Heart left ventricle (tissue), 16 donors: ENCODE data around the gene STK11. TPM values are rescaled to one million over a fixed set of nuclear protein-coding genes. Genes with fewer than 3 reads are reported as not detected.

Source experiments
- ATAC-seq, 4 donors: fragments of 200-7000 bp; cut with Tn5 transposase; one replicate each; pipeline ENCODE4 v1.9.1; 2020 to 2022; ENCODE audit warnings: moderate library complexity in 4 of 4, mild to moderate bottlenecking in 3 of 4, moderate number of reproducible peaks in 1 of 4
- DNase-seq, 5 donors: peaks; one replicate each; pipeline ENCODE4 v3.0.0-alpha.2; 2020
- H3K27ac ChIP-seq, 12 donors: fragments of 200-600 bp; sonication (generic) in 4 of 12; one replicate each; pipeline versions ENCODE4 v1.5.0 to v1.8.0; 2016 to 2022; ENCODE audit warnings: mild to moderate bottlenecking in 2 of 12
- H3K27me3 ChIP-seq, 9 donors: fragments of 200-600 bp; sonication (generic) in 2 of 9; one replicate each; pipeline versions ENCODE4 v1.5.1 to v1.8.0; 2016 to 2022; ENCODE audit warnings: mild to moderate bottlenecking in 3 of 9
- H3K36me3 ChIP-seq, 9 donors: fragments of 200-600 bp; sonication (generic) in 2 of 9; one replicate each; pipeline versions ENCODE4 v1.5.0 to v1.8.0; 2018 to 2022; ENCODE audit warnings: mild to moderate bottlenecking in 2 of 9
- H3K4me1 ChIP-seq, 12 donors: fragments of 200-600 bp; sonication (generic) in 4 of 12; one replicate each; pipeline versions ENCODE4 v1.5.0 to v1.8.0; 2016 to 2022; ENCODE audit warnings: mild to moderate bottlenecking in 3 of 12
- H3K4me3 ChIP-seq, 12 donors: fragments of 200-600 bp; sonication (generic) in 4 of 12; one replicate each; pipeline versions ENCODE4 v1.5.0 to v1.8.0; 2017 to 2022; ENCODE audit warnings: mild to moderate bottlenecking in 9 of 12, moderate library complexity in 4 of 12
- H3K9me3 ChIP-seq, 12 donors: fragments of 200-600 bp; sonication (generic) in 4 of 12; one replicate each; pipeline versions ENCODE4 v1.5.0 to v1.8.0; 2016 to 2022; ENCODE audit warnings: mild to moderate bottlenecking in 1 of 12
- POLR2A ChIP-seq, 2 donors: fragments of 450-650 bp; IDR thresholded peaks; one replicate each; pipeline ENCODE4 v1.6.1; 2017; ENCODE audit warnings: antibody characterized with exemption in 2 of 2, mild to moderate bottlenecking in 2 of 2, moderate library complexity in 2 of 2
- WGBS, 4 donors: extraction: QIAGEN DNeasy Blood & Tissue Kit in 2 of 4; methylation state at CpG; one replicate each; pipeline versions ENCODE4 v1.1.5 to v1.1.7; 2013 to 2018; 5-methylcytosine and 5-hydroxymethylcytosine counted together
- intact Hi-C, 10 donors: fragments of 100-400 bp; cut with DNase I; formaldehyde crosslinking; loops; one replicate each; pipeline versions ENCODE4 v1.11.1 to v1.14.2; 2022
- polyA plus RNA-seq, 2 donors: library from polyadenylated mRNA; stranded (reverse); fragments of 200-250 nt; gene quantifications; one replicate each; pipeline ENCODE4 v1.2.3, GENCODE V29; 2013
- total RNA-seq, 9 donors: library from RNA; depleted of rRNA in 2 of 9; stranded (reverse); fragments of >200 nt in 2 of 9; fragmentation: NEBNext Ultra II Directional in 3 of 9; extraction: Animal tissue kit (Norgen Biotek cat#: 25700) in 3 of 9; gene quantifications; one replicate each; pipeline versions ENCODE4 v1.1.0 to v1.2.4, GENCODE V29; 2016 to 2023
- TF ChIP-seq, protein P1 (sequence below), 12 donors: fragments of 200-600 bp; sonication (generic) in 4 of 12; IDR thresholded peaks; one replicate each; pipeline versions ENCODE4 v1.5.0 to v1.8.0; 2018 to 2022; ENCODE audit warnings: antibody characterized with exemption in 12 of 12, mild to moderate bottlenecking in 5 of 12
- donor health status: ischemic (EF 13 %, LVEDD 7.1; RV severe dilation, severe dysfunction).
- donor health status: healthy with polysubstance abuse.
- donor health status: DM: no; HTN: yes; CAD: no.
- donor health status: DM: no; HTN: no; CAD: no.
- donor health status: ischemic (EF 25% LVEDD 6.9; RV normal size, moderate dysfunction).
- donor health status: ischemic (EF 25% LVEDD 5.7; RV mildly dilated, moderate dysfunction).
- donor health status: healthy.
- donor health status: DM: yes; HTN: yes; CAD: no.
- donor health status: ischemic (EF 35%, LVEDD 5.7; RV mildly dilated, moderate dysfunction).
- donor health status: nonischemic (EF 11% LVEDD 7.7; RV severe dilation, severe dysfunction).
- donor health status: DM: yes; HTN: yes; CAD: no.
- donor health status: PGD.
- donor health status: ischemic (EF 29% LVEDD 5.4; RV normal size, mild dysfunction).
- donor health status: nonischemic (EF 23%, LVEDD 6.1; RV moderate dilation, normal function).

STK11 gene
- total and polyA plus RNA-seq, 11 donors: 44.7 to 92.0 (median 50.7) TPM

- whole genome bisulfite sequencing, 4 donors: 10 to 42% (median 15%) methylated on average over 11 to 43 of the region's 43 CpGs
- intact Hi-C loops: loop anchor here in 7 of 10 donors (5.0 to 10.0 kb wide), 10 partner anchors 79 to 779 kb away; partner anchors contain the start of genes GAMT (in 3 of the 7), DAZAP1 (in 2 of the 7), NDUFS7 (in 2 of the 7) and ADAMTSL5 (in 1 of the 7)
- Histone ChIP-seq H3K4me3 (peak overlapping the region; percentile 48 to 98 (median 73)), H3K27ac (peak overlapping the region; percentile 86 to 100 (median 98)), H3K4me1 (peaks cover 4 to 63% (median 52%) of the 10 kb centered on the region in 12 donors), H3K27me3 (no peaks in the 10 kb centered on the region), H3K36me3 (peaks cover 2 to 73% (median 53%) of the 10 kb centered on the region in 9 donors), H3K9me3 (no peaks in the 10 kb centered on the region)
- TF ChIP-seq, protein P1, sequence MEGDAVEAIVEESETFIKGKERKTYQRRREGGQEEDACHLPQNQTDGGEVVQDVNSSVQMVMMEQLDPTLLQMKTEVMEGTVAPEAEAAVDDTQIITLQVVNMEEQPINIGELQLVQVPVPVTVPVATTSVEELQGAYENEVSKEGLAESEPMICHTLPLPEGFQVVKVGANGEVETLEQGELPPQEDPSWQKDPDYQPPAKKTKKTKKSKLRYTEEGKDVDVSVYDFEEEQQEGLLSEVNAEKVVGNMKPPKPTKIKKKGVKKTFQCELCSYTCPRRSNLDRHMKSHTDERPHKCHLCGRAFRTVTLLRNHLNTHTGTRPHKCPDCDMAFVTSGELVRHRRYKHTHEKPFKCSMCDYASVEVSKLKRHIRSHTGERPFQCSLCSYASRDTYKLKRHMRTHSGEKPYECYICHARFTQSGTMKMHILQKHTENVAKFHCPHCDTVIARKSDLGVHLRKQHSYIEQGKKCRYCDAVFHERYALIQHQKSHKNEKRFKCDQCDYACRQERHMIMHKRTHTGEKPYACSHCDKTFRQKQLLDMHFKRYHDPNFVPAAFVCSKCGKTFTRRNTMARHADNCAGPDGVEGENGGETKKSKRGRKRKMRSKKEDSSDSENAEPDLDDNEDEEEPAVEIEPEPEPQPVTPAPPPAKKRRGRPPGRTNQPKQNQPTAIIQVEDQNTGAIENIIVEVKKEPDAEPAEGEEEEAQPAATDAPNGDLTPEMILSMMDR (IDR thresholded peaks at IDR 0.05): no peak
- no peak for TF ChIP-seq POLR2A (IDR thresholded peaks at IDR 0.05)
- peak in 1 of 5 donors; percentile 69 for DNase-seq
- peak in 3 of 4 donors; percentile 0 to 73 (median 1) for ATAC-seq
Measured at GRCh38 chr19:1275976-1276627, 70.5 kb downstream of the STK11 start.

DNA sequence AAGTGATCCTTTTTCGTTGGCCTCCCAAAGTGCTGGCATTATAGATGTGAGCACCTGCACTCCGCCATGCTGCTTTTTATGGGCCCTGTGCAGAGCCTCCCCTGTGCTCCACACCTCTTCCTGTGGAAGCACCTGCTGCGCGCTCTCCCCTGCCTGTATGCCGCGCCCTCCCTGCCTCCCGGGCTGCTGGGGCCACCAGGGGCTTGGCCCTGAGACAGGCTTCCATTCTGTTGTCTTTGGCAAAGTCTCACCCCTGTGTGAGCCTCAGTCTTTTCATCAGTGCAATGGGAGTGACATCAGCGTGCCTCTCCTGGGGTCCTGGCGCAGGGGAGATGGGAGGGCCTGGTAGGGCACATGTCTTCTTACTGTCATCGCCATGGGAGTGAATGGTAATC, 71.0 kb downstream of the STK11 start:
- intact Hi-C loops: loop anchor here in 7 of 10 donors (5.0 to 10.0 kb wide), 10 partner anchors 78 to 778 kb away; partner anchors contain the start of genes GAMT (in 3 of the 7), DAZAP1 (in 2 of the 7), NDUFS7 (in 2 of the 7) and ADAMTSL5 (in 1 of the 7)
- Histone ChIP-seq H3K4me3 (peak overlapping the region in 10 of 12 donors; percentile 58 to 98 (median 78)), H3K4me1 (peaks cover 4 to 57% (median 47%) of the 10 kb centered on the region in 12 donors), H3K27ac (peak overlapping the region in 8 of 12 donors; percentile 86 to 100 (median 98)), H3K9me3 (no peaks in the 10 kb centered on the region), H3K27me3 (no peaks in the 10 kb centered on the region), H3K36me3 (peaks cover 2 to 68% (median 48%) of the 10 kb centered on the region in 9 donors)
- 69 to 79% (median 75%) methylated on average over 10 of the region's 10 CpGs for WGBS, 4 donors
- ATAC-seq (no peak), DNase-seq (no peak)
- TF ChIP-seq POLR2A (IDR thresholded peaks at IDR 0.05): no peak
- TF ChIP-seq, protein P1 (IDR thresholded peaks at IDR 0.05): no peak

DNA sequence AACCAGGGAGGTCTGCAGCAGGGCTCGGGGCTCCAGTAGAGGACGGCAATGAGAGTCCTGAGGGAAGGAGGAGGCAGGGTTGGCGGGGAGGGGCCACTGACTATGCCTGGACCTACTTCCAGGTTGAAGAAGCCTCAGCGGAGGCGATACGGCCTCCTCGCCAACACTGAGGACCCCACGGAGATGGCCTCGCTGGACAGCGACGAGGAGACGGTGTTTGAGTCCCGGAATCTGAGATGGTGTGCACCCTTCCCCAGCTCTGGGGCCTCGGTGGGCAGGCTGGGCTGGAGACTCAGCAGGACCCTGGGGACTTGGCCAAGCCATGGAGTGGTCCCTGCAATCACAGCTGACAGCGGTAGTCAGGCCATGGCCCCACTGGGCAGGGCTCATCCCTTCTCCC, 71.5 kb downstream of the STK11 start:
- intact Hi-C loops: loop anchor here in 7 of 10 donors (5.0 to 10.0 kb wide), 10 partner anchors 78 to 778 kb away; partner anchors contain the start of genes GAMT (in 3 of the 7), DAZAP1 (in 2 of the 7), NDUFS7 (in 2 of the 7) and ADAMTSL5 (in 1 of the 7)
- WGBS, 4 donors: 92 to 94% (median 93%) methylated on average over 15 of the region's 15 CpGs
- DNase-seq (no peak), ATAC-seq (no peak)
- Histone ChIP-seq H3K9me3 (no peaks in the 10 kb centered on the region), H3K27ac (no peak overlapping the region), H3K4me3 (peak overlapping the region in 1 of 12 donors; percentile 79), H3K27me3 (no peaks in the 10 kb centered on the region), H3K36me3 (peaks cover 2 to 63% (median 43%) of the 10 kb centered on the region in 9 donors), H3K4me1 (peaks cover 4 to 53% (median 43%) of the 10 kb centered on the region in 12 donors)
- TF ChIP-seq, protein P1 (IDR thresholded peaks at IDR 0.05): no peak
- TF ChIP-seq POLR2A (IDR thresholded peaks at IDR 0.05): no peak

Other genes starting within 250 kb of the STK11 start
- 10 to 100 TPM; 15.6 to 36.3 (median 19.2) TPM for gene WDR18, start 221.4 kb upstream of the STK11 start, total RNA-seq
- 10 to 100 TPM; 31.9 to 34.5 TPM for gene WDR18, start 221.4 kb upstream of the STK11 start, polyA plus RNA-seq
- gene GRIN3B, start 205.4 kb upstream of the STK11 start, total RNA-seq: under 1 TPM in 2 of 9 donors, not detected in 7; 0.09 to 0.51 TPM
- under 1 TPM in 1 of 2 donors, not detected in 1; 0.01 TPM for gene GRIN3B, start 205.4 kb upstream of the STK11 start, polyA plus RNA-seq
- 100 to 1,000 TPM in 7 of 9 donors, 10 to 100 TPM in 2; 95.1 to 189 (median 112) TPM for gene TMEM259, start 184.7 kb upstream of the STK11 start, total RNA-seq
- 100 to 1,000 TPM; 131 to 148 TPM for gene TMEM259, start 184.7 kb upstream of the STK11 start, polyA plus RNA-seq
- not detected for gene RNU6-2, start 184.3 kb upstream of the STK11 start, total RNA-seq
- not detected for gene RNU6-2, start 184.3 kb upstream of the STK11 start, polyA plus RNA-seq
- 10 to 100 TPM; 26.2 to 98.5 (median 61.6) TPM for gene CNN2, start 179.2 kb upstream of the STK11 start, total RNA-seq
- 10 to 100 TPM; 43.8 to 45.3 TPM for gene CNN2, start 179.2 kb upstream of the STK11 start, polyA plus RNA-seq
- 10 to 100 TPM in 4 of 9 donors, 1 to 10 TPM in 5; 5.9 to 12.4 (median 9.2) TPM for gene ABCA7, start 165.7 kb upstream of the STK11 start, total RNA-seq
- gene ABCA7, start 165.7 kb upstream of the STK11 start, polyA plus RNA-seq: 1 to 10 TPM; 2.9 to 8.8 TPM
- gene ARHGAP45, start 138.6 kb upstream of the STK11 start, total RNA-seq: 10 to 100 TPM in 3 of 9 donors, 1 to 10 TPM in 6; 1.6 to 38.2 (median 5.1) TPM
- 1 to 10 TPM; 4.1 to 4.7 TPM for gene ARHGAP45, start 138.6 kb upstream of the STK11 start, polyA plus RNA-seq
- 100 to 1,000 TPM; 116 to 220 (median 139) TPM for gene POLR2E, start 110.4 kb upstream of the STK11 start, total RNA-seq
- 100 to 1,000 TPM; 161 to 209 TPM for gene POLR2E, start 110.4 kb upstream of the STK11 start, polyA plus RNA-seq
- gene GPX4, start 101.8 kb upstream of the STK11 start, total RNA-seq: 100 to 1,000 TPM; 251 to 590 (median 289) TPM
- 100 to 1,000 TPM; 377 to 558 TPM for gene GPX4, start 101.8 kb upstream of the STK11 start, polyA plus RNA-seq
- gene SBNO2, start 31.5 kb upstream of the STK11 start, total RNA-seq: 10 to 100 TPM in 8 of 9 donors, 1 to 10 TPM in 1; 9.9 to 78.9 (median 20.0) TPM
- 10 to 100 TPM; 10.1 to 18.7 TPM for gene SBNO2, start 31.5 kb upstream of the STK11 start, polyA plus RNA-seq
- gene CBARP, start 32.2 kb downstream of the STK11 start, total RNA-seq: 1 to 10 TPM in 6 of 9 donors, under 1 TPM in 3; 0.60 to 2.2 (median 1.8) TPM
- gene CBARP, start 32.2 kb downstream of the STK11 start, polyA plus RNA-seq: 1 to 10 TPM; 1.0 to 1.6 TPM
- 100 to 1,000 TPM; 201 to 584 (median 450) TPM for gene ATP5F1D, start 36.0 kb downstream of the STK11 start, total RNA-seq
- gene ATP5F1D, start 36.0 kb downstream of the STK11 start, polyA plus RNA-seq: 1,000 to 10,000 TPM in 1 of 2 donors, 100 to 1,000 TPM in 1; 459 to 1,034 TPM
- gene MIDN, start 42.8 kb downstream of the STK11 start, total RNA-seq: 100 to 1,000 TPM in 1 of 9 donors, 10 to 100 TPM in 8; 25.8 to 115 (median 60.5) TPM
- gene MIDN, start 42.8 kb downstream of the STK11 start, polyA plus RNA-seq: 10 to 100 TPM; 31.5 to 33.6 TPM
- 100 to 1,000 TPM; 149 to 425 (median 269) TPM for gene CIRBP, start 63.6 kb downstream of the STK11 start, total RNA-seq
- 100 to 1,000 TPM; 217 to 282 TPM for gene CIRBP, start 63.6 kb downstream of the STK11 start, polyA plus RNA-seq
- gene FAM174C, start 69.8 kb downstream of the STK11 start, total RNA-seq: 10 to 100 TPM; 11.6 to 46.7 (median 18.7) TPM
- 10 to 100 TPM; 23.8 to 56.4 TPM for gene FAM174C, start 69.8 kb downstream of the STK11 start, polyA plus RNA-seq
- not detected for gene EFNA2, start 80.1 kb downstream of the STK11 start, total RNA-seq
- not detected for gene EFNA2, start 80.1 kb downstream of the STK11 start, polyA plus RNA-seq
- gene NDUFS7, start 178.1 kb downstream of the STK11 start, total RNA-seq: 100 to 1,000 TPM; 205 to 717 (median 336) TPM
- 100 to 1,000 TPM; 251 to 634 TPM for gene NDUFS7, start 178.1 kb downstream of the STK11 start, polyA plus RNA-seq
- gene GAMT, start 195.8 kb downstream of the STK11 start, total RNA-seq: 100 to 1,000 TPM in 1 of 9 donors, 10 to 100 TPM in 8; 35.9 to 167 (median 62.5) TPM
- gene GAMT, start 195.8 kb downstream of the STK11 start, polyA plus RNA-seq: 100 to 1,000 TPM in 1 of 2 donors, 10 to 100 TPM in 1; 21.9 to 180 TPM
- 100 to 1,000 TPM in 1 of 9 donors, 10 to 100 TPM in 8; 36.8 to 124 (median 78.5) TPM for gene DAZAP1, start 201.8 kb downstream of the STK11 start, total RNA-seq
- gene DAZAP1, start 201.8 kb downstream of the STK11 start, polyA plus RNA-seq: 100 to 1,000 TPM in 1 of 2 donors, 10 to 100 TPM in 1; 65.8 to 128 TPM
- gene RPS15, start 232.6 kb downstream of the STK11 start, total RNA-seq: 1,000 to 10,000 TPM in 2 of 9 donors, 100 to 1,000 TPM in 7; 468 to 2,348 (median 669) TPM
- 1,000 to 10,000 TPM; 2,165 to 2,683 TPM for gene RPS15, start 232.6 kb downstream of the STK11 start, polyA plus RNA-seq
- under 1 TPM in 8 of 9 donors, not detected in 1; 0.04 to 0.72 (median 0.14) TPM for gene APC2, start 244.3 kb downstream of the STK11 start, total RNA-seq
- gene APC2, start 244.3 kb downstream of the STK11 start, polyA plus RNA-seq: under 1 TPM; 0.07 to 0.08 TPM